HepG2 (cell line): ENCODE results near the gene EPHA1. TPM values are rescaled to one million over a fixed set of nuclear protein-coding genes. Genes with fewer than 3 reads are reported as not detected.

Source experiments
- ERF ChIP-seq: IDR thresholded peaks from 2 replicates; pipeline ENCODE4 v1.6.1; 2018; ENCODE audit warnings: missing biosample characterization, missing genetic modification reagents
- FOXK1 ChIP-seq: sonication (generic); formaldehyde crosslinking; IDR thresholded peaks from 2 replicates; pipeline ENCODE4 v1.4.0; 2020; ENCODE audit warnings: low read depth, missing genetic modification reagents, borderline replicate concordance
- MTERF4 ChIP-seq: sonication (generic); formaldehyde crosslinking; IDR thresholded peaks from 2 replicates; pipeline ENCODE4 v1.8.0; 2023; ENCODE audit warnings: mild to moderate bottlenecking, missing genetic modification reagents
- NONO ChIP-seq, 2 experiments: fragments of 450-650 bp in 1 of 2; sonication (generic) in 1 of 2; formaldehyde crosslinking in 1 of 2; IDR thresholded peaks in 1 of 2; conservative IDR thresholded peaks in 1 of 2; 2 replicates each; pipeline versions ENCODE4 v1.6.1 to v1.8.0; 2017 to 2022; ENCODE audit warnings: mild to moderate bottlenecking in 1 of 2, missing genetic modification reagents in 1 of 2, moderate library complexity in 1 of 2
- PRDM10 ChIP-seq: sonication (generic); formaldehyde crosslinking; IDR thresholded peaks from 2 replicates; pipeline ENCODE4 v1.4.0; 2020; ENCODE audit warnings: low read depth, missing genetic modification reagents
- SMC3 ChIP-seq: IDR thresholded peaks from 2 replicates; pipeline ENCODE4 v1.6.1; 2011; ENCODE audit warnings: low read length, improper control_type of control experiment
- SRSF4 ChIP-seq: fragments of 200-400 bp; formaldehyde crosslinking; IDR thresholded peaks from one replicate; pipeline ENCODE4 v1.6.1; 2018; ENCODE audit warnings: mild to moderate bottlenecking, low read depth, low read length, moderate library complexity; ENCODE audit not compliant: poor library complexity, severe bottlenecking
- STAG1 ChIP-seq: sonication (generic); formaldehyde crosslinking; IDR thresholded peaks from 2 replicates; pipeline ENCODE4 v1.4.0; 2020; ENCODE audit warnings: missing genetic modification reagents
- TARDBP ChIP-seq: sonication (generic); formaldehyde crosslinking; IDR thresholded peaks from 2 replicates; pipeline ENCODE4 v1.8.0; 2022; ENCODE audit warnings: mild to moderate bottlenecking, missing genetic modification reagents
- ZMYM2 ChIP-seq: sonication (generic); formaldehyde crosslinking; IDR thresholded peaks from 2 replicates; pipeline ENCODE4 v1.8.0; 2022; ENCODE audit warnings: mild to moderate bottlenecking, missing genetic modification reagents
- ZNF10 ChIP-seq: sonication (generic); formaldehyde crosslinking; IDR thresholded peaks from 2 replicates; pipeline ENCODE4 v1.4.0; 2020; ENCODE audit warnings: mild to moderate bottlenecking, low read depth, missing genetic modification reagents, borderline replicate concordance
- ZNF557 ChIP-seq: sonication (generic); formaldehyde crosslinking; IDR thresholded peaks from 2 replicates; pipeline ENCODE4 v1.4.0; 2020; ENCODE audit warnings: missing genetic modification reagents
- ZNF879 ChIP-seq: sonication (generic); formaldehyde crosslinking; IDR thresholded peaks from 2 replicates; pipeline ENCODE4 v1.8.1; 2023; ENCODE audit warnings: missing genetic modification reagents
- polyA plus RNA-seq, 8 experiments: library from polyadenylated mRNA; depleted of rRNA in 3 of 8; stranded (reverse) in 7 of 8; unstranded in 1 of 8; fragments of >200 nt; fragmentation: Illumina TruSeq in 4 of 8; extraction: Trizol in 4 of 8; gene quantifications; 2 replicates each; pipeline versions ENCODE4 v1.2.1 to v1.2.3, GENCODE V29; 2011 to 2016; ENCODE audit warnings: low read depth in 4 of 8, missing spikeins in 1 of 8, mixed read lengths in 1 of 8; ENCODE audit not compliant: insufficient read depth in 1 of 8
- total RNA-seq, 5 experiments: library from RNA; depleted of rRNA; stranded (reverse); fragments of >200 nt; fragmentation: Illumina TruSeq; extraction: Trizol; gene quantifications; 2 replicates each; pipeline ENCODE4 v1.2.3, GENCODE V29; 2016; ENCODE audit warnings: low read depth in 1 of 5
- TF ChIP-seq, protein P1 (sequence below): sonication (generic); formaldehyde crosslinking; IDR thresholded peaks from 2 replicates; pipeline ENCODE4 v1.4.0; 2020; ENCODE audit warnings: mild to moderate bottlenecking, missing genetic modification reagents

The EPHA1 gene
- total and polyA plus RNA-seq, 2 of the 13 experiments (the other 11 are each of a cell fraction or from before 2014, with no cell fraction given): 4.6 to 17.1 TPM

DNA sequence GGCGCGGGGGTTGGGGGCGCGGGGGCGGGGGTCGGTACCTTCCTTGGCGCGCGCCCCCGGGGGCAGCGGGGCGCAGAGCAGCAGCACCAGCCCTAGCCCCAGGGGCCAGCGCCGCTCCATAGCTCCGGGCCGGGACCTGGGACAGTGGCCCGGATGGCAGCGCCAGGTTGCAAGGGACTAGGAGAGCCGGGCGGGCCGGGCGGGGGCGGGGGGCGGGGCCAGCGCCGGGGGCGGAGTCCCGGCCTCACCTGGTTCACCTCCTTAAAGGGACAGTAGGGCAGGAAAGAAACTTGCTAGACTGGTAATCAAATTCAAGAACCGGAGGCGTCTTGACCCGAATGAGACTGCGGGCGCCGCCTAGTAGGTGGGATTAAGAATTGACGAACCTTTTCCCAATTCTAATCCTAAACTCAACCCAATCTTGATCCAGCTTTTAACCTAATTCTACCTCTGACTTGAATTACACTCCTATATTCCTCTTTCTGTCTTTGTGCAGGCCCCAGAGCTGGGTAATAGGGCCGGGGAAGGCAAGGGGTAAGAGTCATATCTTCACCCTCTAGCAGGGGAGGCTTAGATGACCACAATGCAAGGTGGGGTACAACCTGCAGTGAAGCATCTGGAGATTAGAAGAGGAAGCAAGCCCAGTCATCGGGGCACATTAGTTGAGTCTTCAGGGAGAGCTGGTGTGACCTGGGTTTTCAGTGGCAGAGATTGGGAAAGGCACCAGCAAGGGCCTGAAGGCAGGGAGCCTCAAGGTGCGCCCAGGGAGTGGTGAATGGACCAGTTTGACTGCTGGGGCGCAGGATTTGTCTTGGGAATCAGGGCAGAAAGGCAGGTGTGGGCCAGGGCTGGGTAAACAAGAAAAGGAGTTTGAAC is at the start of gene EPHA1 (continued):
- TF ChIP-seq TARDBP (no peak), NONO (IDR thresholded peaks at IDR 0.05) (no peak), NONO (CRISPR knock-in tag; conservative IDR thresholded peaks at IDR 0.05) (no peak), MTERF4 (CRISPR knock-in tag) (no peak), SRSF4 (no peak), SMC3 (no peak), ERF (CRISPR knock-in tag) (no peak), ZMYM2 (CRISPR knock-in tag) (no peak), ZNF879 (0 out of 2 replicates have a peak, but pooled peaks have one; percentile 57), PRDM10 (CRISPR knock-in tag) (no peak), STAG1 (CRISPR knock-in tag) (peak; percentile 9; the same call in 1 of the 2 replicates), FOXK1 (CRISPR knock-in tag) (no peak), ZNF10 (CRISPR knock-in tag) (no peak), ZNF557 (CRISPR knock-in tag) (no peak)
- TF ChIP-seq, protein P1, sequence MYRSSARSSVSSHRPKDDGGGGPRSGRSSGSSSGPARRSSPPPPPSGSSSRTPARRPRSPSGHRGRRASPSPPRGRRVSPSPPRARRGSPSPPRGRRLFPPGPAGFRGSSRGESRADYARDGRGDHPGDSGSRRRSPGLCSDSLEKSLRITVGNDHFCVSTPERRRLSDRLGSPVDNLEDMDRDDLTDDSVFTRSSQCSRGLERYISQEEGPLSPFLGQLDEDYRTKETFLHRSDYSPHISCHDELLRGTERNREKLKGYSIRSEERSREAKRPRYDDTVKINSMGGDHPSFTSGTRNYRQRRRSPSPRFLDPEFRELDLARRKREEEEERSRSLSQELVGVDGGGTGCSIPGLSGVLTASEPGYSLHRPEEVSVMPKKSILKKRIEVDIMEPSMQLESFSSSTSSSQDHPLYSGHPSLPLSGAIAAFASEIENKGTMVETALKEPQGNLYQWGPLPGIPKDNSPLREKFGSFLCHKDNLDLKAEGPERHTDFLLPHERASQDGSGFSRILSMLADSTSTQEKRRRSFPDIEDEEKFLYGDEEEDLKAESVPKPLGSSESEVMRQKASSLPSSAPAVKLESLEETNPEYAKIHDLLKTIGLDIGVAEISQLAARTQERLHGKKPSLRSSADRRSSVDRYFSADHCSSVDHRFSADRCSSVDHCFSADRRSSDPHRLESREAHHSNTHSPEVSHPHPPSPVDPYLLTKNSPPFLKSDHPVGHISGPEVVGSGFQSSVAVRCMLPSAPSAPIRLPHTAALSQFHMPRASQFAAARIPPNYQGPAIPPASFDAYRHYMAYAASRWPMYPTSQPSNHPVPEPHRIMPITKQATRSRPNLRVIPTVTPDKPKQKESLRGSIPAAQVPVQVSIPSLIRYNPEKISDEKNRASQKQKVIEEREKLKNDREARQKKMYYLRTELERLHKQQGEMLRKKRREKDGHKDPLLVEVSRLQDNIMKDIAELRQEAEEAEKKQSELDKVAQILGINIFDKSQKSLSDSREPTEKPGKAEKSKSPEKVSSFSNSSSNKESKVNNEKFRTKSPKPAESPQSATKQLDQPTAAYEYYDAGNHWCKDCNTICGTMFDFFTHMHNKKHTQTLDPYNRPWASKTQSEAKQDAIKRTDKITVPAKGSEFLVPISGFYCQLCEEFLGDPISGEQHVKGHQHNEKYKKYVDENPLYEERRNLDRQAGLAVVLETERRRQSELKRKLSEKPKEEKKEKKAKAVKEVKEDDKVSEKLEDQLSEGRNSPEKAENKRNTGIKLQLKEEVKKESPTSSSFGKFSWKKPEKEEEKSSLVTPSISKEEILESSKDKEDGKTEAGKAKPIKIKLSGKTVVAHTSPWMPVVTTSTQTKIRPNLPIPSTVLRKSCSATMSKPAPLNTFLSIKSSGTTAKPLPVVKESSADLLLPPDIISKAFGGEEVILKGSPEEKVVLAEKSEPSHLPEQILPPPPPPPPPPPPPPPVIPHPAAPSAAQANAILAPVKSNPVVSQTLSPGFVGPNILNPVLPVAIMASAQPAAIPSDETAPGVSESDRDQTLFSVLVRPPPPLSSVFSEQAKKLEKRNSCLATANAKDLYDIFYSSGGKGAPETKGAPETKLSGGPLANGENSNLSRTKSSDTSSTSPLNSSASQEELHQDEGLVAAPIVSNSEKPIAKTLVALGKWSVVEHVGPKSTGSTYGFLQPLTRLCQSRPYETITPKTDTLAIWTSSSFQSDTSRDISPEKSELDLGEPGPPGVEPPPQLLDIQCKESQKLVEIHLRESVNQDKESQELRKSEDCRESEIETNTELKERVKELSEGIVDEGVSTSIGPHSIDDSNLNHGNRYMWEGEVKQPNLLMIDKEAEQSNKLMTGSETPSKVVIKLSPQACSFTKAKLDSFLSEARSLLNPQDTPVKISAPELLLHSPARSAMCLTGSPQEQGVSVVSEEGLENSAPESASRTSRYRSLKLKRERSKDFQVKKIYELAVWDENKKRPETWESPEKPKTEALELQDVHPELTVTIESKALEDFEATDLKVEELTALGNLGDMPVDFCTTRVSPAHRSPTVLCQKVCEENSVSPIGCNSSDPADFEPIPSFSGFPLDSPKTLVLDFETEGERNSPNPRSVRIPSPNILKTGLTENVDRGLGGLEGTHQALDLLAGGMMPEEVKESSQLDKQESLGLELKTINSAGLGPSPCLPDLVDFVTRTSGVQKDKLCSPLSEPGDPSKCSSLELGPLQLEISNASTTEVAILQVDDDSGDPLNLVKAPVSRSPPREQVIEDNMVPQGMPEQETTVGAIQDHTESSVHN (CRISPR knock-in tag): no peak
